ENCODE data around the gene AFF3.

The AFF3 gene

GRCh38 chr2:99877963-99878362 lies 264.4 kb downstream of the AFF3 start:
- no peak for DNase-seq

GRCh38 chr2:99876956-99877355 lies 265.4 kb downstream of the AFF3 start:
- no peak for DNase-seq

GRCh38 chr2:99875627-99876201 lies 266.7 kb downstream of the AFF3 start:
- no peak for DNase-seq

GRCh38 chr2:99868260-99868659 lies 274.1 kb downstream of the AFF3 start:
- DNase-seq, result no peak

- no peak for DNase-seq
Observed at GRCh38 chr2:99867770-99868169, 274.6 kb downstream of the AFF3 start.

- no peak for DNase-seq
Observed at GRCh38 chr2:99865818-99866676, 276.3 kb downstream of the AFF3 start.

GRCh38 chr2:99864561-99865553 lies 277.5 kb downstream of the AFF3 start:
- DNase-seq, result no peak

GRCh38 chr2:99863903-99864270 lies 278.5 kb downstream of the AFF3 start:
- no peak for DNase-seq

- no peak for DNase-seq
Observed at GRCh38 chr2:99863236-99863902, 279.0 kb downstream of the AFF3 start.

- no peak for DNase-seq
Observed at GRCh38 chr2:99862566-99862965, 279.8 kb downstream of the AFF3 start.

- no peak for DNase-seq
Observed at GRCh38 chr2:99861376-99861760, 281.0 kb downstream of the AFF3 start.

- no peak for DNase-seq
Observed at GRCh38 chr2:99860720-99861375, 281.5 kb downstream of the AFF3 start.

- no peak for DNase-seq
Observed at GRCh38 chr2:99858951-99859596, 283.3 kb downstream of the AFF3 start.

- no peak for DNase-seq
Observed at GRCh38 chr2:99857867-99858444, 284.4 kb downstream of the AFF3 start.

GRCh38 chr2:99857372-99857771 lies 285.0 kb downstream of the AFF3 start:
- no peak for DNase-seq

- no peak for DNase-seq
Observed at GRCh38 chr2:99856119-99856518, 286.3 kb downstream of the AFF3 start.

GRCh38 chr2:99854236-99854852 lies 288.0 kb downstream of the AFF3 start:
- no peak for DNase-seq

GRCh38 chr2:99852956-99853355 lies 289.4 kb downstream of the AFF3 start:
- DNase-seq, result no peak

GRCh38 chr2:99852376-99852934 lies 289.9 kb downstream of the AFF3 start:
- DNase-seq, result no peak

GRCh38 chr2:99851811-99852210 lies 290.6 kb downstream of the AFF3 start:
- no peak for DNase-seq

GRCh38 chr2:99851089-99851488 lies 291.3 kb downstream of the AFF3 start:
- no peak for DNase-seq

Data from stimulated activated CD4-positive, alpha-beta T cell treated with anti-CD3 and anti-CD28 coated beads, Interleukin-4, amount 100 ng/mL, for 24 hours (primary cell).